CD8-positive, alpha-beta memory T cell (primary cell): ENCODE data around the gene CASZ1. TPM values are rescaled to one million over a fixed set of nuclear protein-coding genes. Genes with fewer than 3 reads are reported as not detected.

Source experiments
- CTCF ChIA-PET: fragments of 350-600 bp; sonication (Branson Sonifier 250); formaldehyde crosslinking; loops from one replicate; lab custom pipeline; 2021; ENCODE audit warnings: antibody characterized with exemption; lab: Charles Lee
- POLR2A ChIA-PET: fragments of 350-600 bp; sonication (Branson Sonifier 250); formaldehyde crosslinking; loops from one replicate; lab custom pipeline; 2021; ENCODE audit warnings: antibody characterized with exemption; lab: Charles Lee
- DNase-seq, 5 donors: peaks; one replicate each; pipeline versions ENCODE4 v3.0.0 to v3.0.0-alpha.2; 2020 to 2022; ENCODE audit warnings: mixed read lengths in 1 of 5
- H3K27ac ChIP-seq: one replicate; pipeline ENCODE4 v1.7.0; 2013; ENCODE audit warnings: low read depth, mild to moderate bottlenecking, low read length, moderate library complexity
- H3K27me3 ChIP-seq: 2 replicates; pipeline ENCODE4 v1.7.0; 2013; ENCODE audit warnings: low read length, mild to moderate bottlenecking; ENCODE audit not compliant: insufficient read depth, poor library complexity, severe bottlenecking
- H3K36me3 ChIP-seq: 2 replicates; pipeline ENCODE4 v1.7.0; 2013; ENCODE audit warnings: mild to moderate bottlenecking, low read length, moderate library complexity; ENCODE audit not compliant: insufficient read depth
- H3K4me1 ChIP-seq: 2 replicates; pipeline ENCODE4 v1.7.0; 2013; ENCODE audit warnings: mild to moderate bottlenecking, low read length, moderate library complexity; ENCODE audit not compliant: insufficient read depth
- H3K4me3 ChIP-seq: 2 replicates; pipeline ENCODE4 v1.7.0; 2013; ENCODE audit warnings: mild to moderate bottlenecking, low read length
- H3K9me3 ChIP-seq: 2 replicates; pipeline ENCODE4 v1.7.0; 2013; ENCODE audit warnings: mild to moderate bottlenecking, low read length
- H3K27ac Mint-ChIP-seq, 8 donors: one replicate each; pipeline ENCODE4 v1.8.0; 2020 to 2021; ENCODE audit warnings: mixed read lengths in 8 of 8, mild to moderate bottlenecking in 6 of 8, inconsistent platforms in 3 of 8, moderate library complexity in 3 of 8
- H3K27me3 Mint-ChIP-seq, 2 donors: one replicate each; pipeline ENCODE4 v1.8.0; 2020 to 2021; ENCODE audit warnings: mixed read lengths in 2 of 2, mild to moderate bottlenecking in 1 of 2, moderate library complexity in 1 of 2
- H3K36me3 Mint-ChIP-seq, 3 donors: one replicate each; pipeline ENCODE4 v1.8.0; 2020 to 2021; ENCODE audit warnings: mixed read lengths in 3 of 3, inconsistent platforms in 1 of 3, mild to moderate bottlenecking in 1 of 3
- H3K4me1 Mint-ChIP-seq, 3 donors: one replicate each; pipeline ENCODE4 v1.8.0; 2020 to 2021; ENCODE audit warnings: mixed read lengths in 3 of 3, inconsistent platforms in 1 of 3, mild to moderate bottlenecking in 1 of 3
- H3K4me3 Mint-ChIP-seq, 7 donors: one replicate each; pipeline ENCODE4 v1.8.0; 2020 to 2021; ENCODE audit warnings: mixed read lengths in 7 of 7, mild to moderate bottlenecking in 6 of 7, moderate library complexity in 4 of 7, inconsistent platforms in 2 of 7
- H3K9me3 Mint-ChIP-seq, 5 donors: one replicate each; pipeline ENCODE4 v1.8.0; 2020 to 2022; ENCODE audit warnings: mixed read lengths in 5 of 5, mild to moderate bottlenecking in 3 of 5, moderate library complexity in 2 of 5, inconsistent platforms in 1 of 5
- polyA plus RNA-seq: library from polyadenylated mRNA; unstranded; fragments of 300-500 nt; fragmentation: Illumina TruSeq; gene quantifications from one replicate; pipeline ENCODE4 v1.2.3, GENCODE V29; 2021
- total RNA-seq, 2 experiments: library from RNA; stranded (reverse); gene quantifications; one replicate each; pipeline ENCODE4 v1.2.3, GENCODE V29; 2021

The CASZ1 gene
- total and polyA plus RNA-seq, 3 experiments from 2014 or later = 2.2 to 10.5 (median 9.9) TPM

DNA sequence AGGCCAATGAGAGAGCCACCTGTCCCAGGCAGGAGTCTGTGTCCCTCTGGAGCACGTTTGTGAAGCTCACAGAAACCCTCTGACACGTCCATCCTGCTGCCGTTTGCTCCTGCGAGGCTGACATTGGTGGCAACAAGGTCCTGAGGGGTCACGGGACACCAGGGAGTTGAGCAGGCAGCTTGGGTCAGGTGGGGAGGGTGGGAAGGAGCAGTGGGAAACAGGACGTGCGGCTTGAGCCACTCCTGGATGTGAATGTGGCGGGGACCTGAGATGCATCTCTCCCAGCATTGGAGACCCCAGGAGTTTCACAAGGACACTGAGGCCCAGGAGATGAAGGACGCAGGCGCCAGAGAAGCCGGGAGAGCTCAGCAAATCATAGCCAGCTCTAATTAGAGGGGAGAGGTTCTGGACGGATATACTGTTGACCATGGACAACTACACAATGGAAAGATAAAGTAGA, 172.7 kb downstream of the CASZ1 start:
- Histone ChIP-seq H3K9me3 (no peaks in the 10 kb centered on the region), H3K4me3 (no peak overlapping the region), H3K27ac (no peak overlapping the region), H3K27me3 (no peaks in the 10 kb centered on the region), H3K4me1 (no peaks in the 10 kb centered on the region), H3K36me3 (no peaks in the 10 kb centered on the region)
- ChIA-PET POLR2A (no interaction called here), CTCF (no interaction called here)
- Mint-ChIP-seq H3K4me3 (no peak overlapping the region), H3K9me3 (no peaks in the 10 kb centered on the region), H3K4me1 (no peaks in the 10 kb centered on the region), H3K27ac (no peak overlapping the region), H3K27me3 (no peaks in the 10 kb centered on the region), H3K36me3 (peaks cover 0 to 66% (median 4%) of the 10 kb centered on the region in 3 donors)
- peak in 1 of 5 donors; percentile 39 for DNase-seq

DNA sequence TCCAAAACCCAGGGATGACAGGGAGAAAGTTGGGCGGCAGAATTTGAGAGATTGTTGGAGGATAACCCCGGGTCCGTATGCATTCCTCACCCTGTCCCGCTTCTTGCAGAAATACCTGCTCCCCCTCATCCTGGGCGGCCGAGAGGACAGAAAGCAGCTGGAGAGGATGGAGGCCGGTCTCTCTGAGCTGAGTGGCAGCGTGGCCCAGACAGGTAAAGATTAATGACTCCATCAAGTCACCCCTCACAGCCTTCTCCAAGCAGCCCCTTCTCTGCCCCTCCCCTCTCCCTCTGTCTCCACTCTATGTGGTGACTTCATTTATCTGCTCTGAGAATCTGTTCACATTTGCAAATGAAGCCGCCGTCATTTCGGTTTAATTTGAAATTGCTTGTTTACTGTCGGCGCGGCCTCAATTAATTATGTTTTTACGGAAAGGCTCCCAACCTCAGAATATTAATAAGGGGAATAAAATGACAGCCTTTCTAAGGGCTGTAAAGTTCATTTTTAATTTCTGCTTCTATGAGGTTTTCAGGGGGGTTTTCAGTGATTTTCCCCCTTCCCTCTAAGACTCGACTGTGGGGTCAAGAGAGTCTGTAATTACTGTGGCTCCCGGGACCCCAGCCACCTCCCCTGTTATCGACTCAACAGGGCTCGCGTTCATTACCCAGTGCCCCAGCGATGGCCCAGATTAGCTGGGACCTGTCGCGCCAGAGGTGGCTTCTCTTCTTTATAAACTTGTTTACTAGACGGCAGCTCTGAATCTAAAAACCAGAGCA, 173.3 kb downstream of the CASZ1 start:
- no peaks in the 10 kb centered on the region for H3K9me3 Mint-ChIP-seq
- H3K4me3 Mint-ChIP-seq = no peak overlapping the region
- H3K4me1 Mint-ChIP-seq = no peaks in the 10 kb centered on the region
- POLR2A ChIA-PET = no interaction called here
- H3K36me3 Mint-ChIP-seq = peaks cover 0 to 65% (median 4%) of the 10 kb centered on the region in 3 donors
- Histone ChIP-seq H3K27ac (no peak overlapping the region), H3K27me3 (no peaks in the 10 kb centered on the region), H3K36me3 (no peaks in the 10 kb centered on the region), H3K4me3 (no peak overlapping the region), H3K4me1 (no peaks in the 10 kb centered on the region), H3K9me3 (no peaks in the 10 kb centered on the region)
- H3K27ac Mint-ChIP-seq = no peak overlapping the region
- CTCF ChIA-PET = no interaction called here
- H3K27me3 Mint-ChIP-seq = no peaks in the 10 kb centered on the region
- peak in 1 of 5 donors; percentile 27 for DNase-seq

DNA sequence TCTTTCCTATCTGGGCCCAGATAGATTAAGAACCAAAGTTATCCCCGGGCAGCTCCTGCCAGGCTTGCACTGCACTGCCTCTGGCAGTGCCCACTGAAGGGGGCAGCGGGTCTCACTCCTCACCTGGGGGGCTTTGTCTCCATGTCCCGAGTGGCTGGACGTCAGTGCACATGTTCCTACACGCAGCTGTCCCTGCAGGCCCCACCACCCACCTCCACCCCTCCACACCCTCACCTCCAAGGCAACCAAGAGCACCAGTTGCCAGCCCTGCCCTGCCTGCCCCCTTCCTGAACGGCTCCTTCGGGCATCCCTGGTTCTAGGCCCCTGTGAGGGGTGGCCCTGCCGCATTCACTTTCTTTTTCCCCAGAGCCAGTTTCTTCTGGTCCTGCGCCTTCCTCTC, 174.5 kb downstream of the CASZ1 start:
- ChIA-PET POLR2A (no interaction called here), CTCF (no interaction called here)
- DNase-seq = peak in 1 of 5 donors; percentile 29
- H3K9me3 Mint-ChIP-seq = no peaks in the 10 kb centered on the region
- no peaks in the 10 kb centered on the region for H3K4me1 ChIP-seq
- H3K27ac ChIP-seq = no peak overlapping the region
- H3K27me3 Mint-ChIP-seq = no peaks in the 10 kb centered on the region
- peaks cover 0 to 71% (median 4%) of the 10 kb centered on the region in 3 donors for H3K36me3 Mint-ChIP-seq
- no peaks in the 10 kb centered on the region for H3K27me3 ChIP-seq
- H3K4me3 ChIP-seq = no peak overlapping the region
- no peaks in the 10 kb centered on the region for H3K36me3 ChIP-seq
- H3K27ac Mint-ChIP-seq = no peak overlapping the region
- H3K9me3 ChIP-seq = no peaks in the 10 kb centered on the region
- no peak overlapping the region for H3K4me3 Mint-ChIP-seq
- H3K4me1 Mint-ChIP-seq = no peaks in the 10 kb centered on the region

DNA sequence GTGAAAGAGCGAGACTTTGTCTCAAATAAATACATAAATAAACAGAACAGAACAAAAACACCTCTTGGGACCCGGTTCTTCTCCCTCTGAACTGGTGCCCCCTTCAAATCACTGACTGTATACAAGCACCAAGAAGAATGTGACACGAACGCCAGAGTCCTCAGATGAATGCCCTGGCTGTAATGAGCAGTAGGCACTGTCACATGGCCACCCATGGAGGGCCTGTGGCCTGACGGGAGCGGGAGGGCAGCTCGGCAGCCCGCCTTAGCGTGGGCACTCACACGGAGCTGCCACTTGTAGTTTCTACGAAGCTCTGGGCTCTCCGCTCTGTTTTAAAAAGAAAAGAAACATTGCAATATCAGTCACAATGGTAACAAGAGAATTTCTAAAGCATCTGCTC, 175.7 kb downstream of the CASZ1 start:
- Histone ChIP-seq H3K9me3 (no peaks in the 10 kb centered on the region), H3K4me3 (no peak overlapping the region), H3K27me3 (no peaks in the 10 kb centered on the region), H3K27ac (no peak overlapping the region), H3K4me1 (no peaks in the 10 kb centered on the region), H3K36me3 (no peaks in the 10 kb centered on the region)
- Mint-ChIP-seq H3K27ac (no peak overlapping the region), H3K27me3 (no peaks in the 10 kb centered on the region), H3K4me3 (no peak overlapping the region), H3K36me3 (peaks cover 0 to 69% (median 2%) of the 10 kb centered on the region in 3 donors), H3K9me3 (no peaks in the 10 kb centered on the region), H3K4me1 (no peaks in the 10 kb centered on the region)
- no peak for DNase-seq
- ChIA-PET POLR2A (no interaction called here), CTCF (no interaction called here)

DNA sequence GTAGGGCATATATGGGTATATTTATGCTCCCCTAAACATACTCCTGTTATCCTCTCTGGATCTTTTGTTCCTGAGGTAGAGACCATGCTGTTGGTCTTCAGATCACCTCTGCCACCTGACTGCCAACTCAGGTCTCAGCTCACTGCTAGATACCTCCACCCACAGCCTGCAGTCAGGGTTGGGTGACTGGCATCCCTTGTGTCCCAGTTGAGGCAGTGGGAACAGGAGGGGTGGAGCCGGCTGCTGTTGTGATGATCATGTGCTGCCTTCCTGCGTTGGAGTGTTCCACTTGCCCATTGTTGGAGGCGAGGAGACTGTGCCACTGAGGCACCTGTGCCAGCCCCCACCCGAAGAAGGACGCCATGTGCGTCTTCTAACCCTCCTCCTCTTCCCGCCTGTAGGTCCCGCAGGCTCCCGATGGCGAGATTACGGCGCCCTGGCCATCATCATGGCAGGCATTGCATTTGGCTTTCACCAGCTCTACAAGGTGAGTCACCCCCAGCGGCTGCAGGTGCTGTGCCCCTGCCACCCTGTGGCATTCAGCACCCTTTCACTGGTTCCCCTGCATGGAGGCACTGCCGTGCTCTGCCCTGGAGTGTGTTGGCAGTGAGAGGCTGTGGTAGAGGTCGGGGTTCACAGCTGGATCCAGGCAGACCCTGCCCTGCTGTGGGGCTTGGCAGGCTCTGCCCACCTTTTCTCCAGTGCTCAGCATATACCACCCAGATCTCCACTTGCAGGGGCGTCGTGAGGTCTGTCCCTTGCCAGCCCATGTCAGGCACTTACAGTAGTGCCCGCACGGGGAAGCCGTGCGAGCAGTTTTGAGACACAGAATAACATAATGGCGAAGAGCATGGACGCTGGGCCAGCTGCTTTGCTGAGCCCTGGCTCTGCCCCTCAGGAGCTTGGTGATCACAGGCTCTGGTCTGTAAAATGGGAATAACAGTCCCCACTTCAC, 178.2 kb downstream of the CASZ1 start:
- Mint-ChIP-seq H3K4me3 (no peak overlapping the region), H3K27ac (peak overlapping the region in 2 of 8 donors; percentile 86 to 88), H3K36me3 (peaks cover 0 to 59% (median 9%) of the 10 kb centered on the region in 3 donors), H3K27me3 (no peaks in the 10 kb centered on the region), H3K4me1 (no peaks in the 10 kb centered on the region), H3K9me3 (no peaks in the 10 kb centered on the region)
- DNase-seq = peak in 1 of 5 donors; percentile 41
- Histone ChIP-seq H3K4me3 (no peak overlapping the region), H3K9me3 (no peaks in the 10 kb centered on the region), H3K4me1 (no peaks in the 10 kb centered on the region), H3K27ac (no peak overlapping the region), H3K36me3 (no peaks in the 10 kb centered on the region), H3K27me3 (no peaks in the 10 kb centered on the region)
- CTCF ChIA-PET = interaction anchor here (1.6 kb wide), 1 partner anchor 110 kb away, joined by 4 read pairs; no protein-coding TSS in a partner anchor
- POLR2A ChIA-PET = no interaction called here

DNA sequence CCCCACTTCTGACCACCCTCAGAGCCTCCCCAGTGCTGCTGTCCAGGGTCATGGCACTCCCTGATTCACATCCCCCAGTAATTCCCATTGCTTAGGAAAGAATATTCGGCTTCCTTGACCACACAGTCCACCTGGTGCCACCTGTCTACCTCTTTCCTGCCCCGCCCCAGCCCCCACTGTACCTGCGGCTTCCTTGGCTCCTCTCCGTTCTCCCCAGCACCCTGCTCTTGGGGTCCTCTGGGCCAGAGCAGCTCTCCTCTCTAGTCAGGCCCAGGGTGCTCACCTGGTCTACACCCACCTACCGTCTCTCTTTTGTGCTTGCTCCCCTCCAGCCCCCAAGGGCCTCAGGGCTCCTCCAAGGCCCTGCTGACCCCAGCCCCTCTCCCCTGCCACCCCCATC, 179.1 kb downstream of the CASZ1 start:
- no peak overlapping the region for H3K4me3 Mint-ChIP-seq
- Histone ChIP-seq H3K9me3 (no peaks in the 10 kb centered on the region), H3K36me3 (no peaks in the 10 kb centered on the region), H3K4me3 (no peak overlapping the region), H3K27ac (no peak overlapping the region), H3K4me1 (no peaks in the 10 kb centered on the region), H3K27me3 (no peaks in the 10 kb centered on the region)
- no peaks in the 10 kb centered on the region for H3K9me3 Mint-ChIP-seq
- H3K4me1 Mint-ChIP-seq = no peaks in the 10 kb centered on the region
- H3K27ac Mint-ChIP-seq = no peak overlapping the region
- CTCF ChIA-PET = no interaction called here
- POLR2A ChIA-PET = no interaction called here
- H3K27me3 Mint-ChIP-seq = no peaks in the 10 kb centered on the region
- H3K36me3 Mint-ChIP-seq = peaks cover 0 to 55% (median 7%) of the 10 kb centered on the region in 3 donors
- no peak for DNase-seq

DNA sequence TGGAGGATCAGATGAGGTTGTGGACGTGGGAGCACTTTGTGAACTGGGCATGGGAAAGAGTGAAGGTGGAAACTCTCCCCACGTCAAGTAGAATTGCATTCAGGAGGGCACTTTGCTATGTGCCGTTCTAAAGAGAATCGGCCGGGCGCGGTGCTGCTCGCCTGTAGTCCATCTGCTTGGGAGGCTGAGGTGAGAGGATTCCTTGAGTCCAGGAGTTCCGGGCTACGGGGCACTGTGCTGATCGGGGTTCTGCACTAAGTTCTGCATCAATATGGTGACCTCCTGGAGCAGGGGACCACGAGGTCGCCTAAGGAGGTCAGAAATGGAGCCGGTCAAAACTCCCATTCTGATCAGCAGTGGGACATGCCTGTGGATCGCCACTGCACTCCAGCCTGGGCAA, 179.8 kb downstream of the CASZ1 start:
- Histone ChIP-seq H3K4me1 (no peaks in the 10 kb centered on the region), H3K9me3 (no peaks in the 10 kb centered on the region), H3K27me3 (no peaks in the 10 kb centered on the region), H3K36me3 (no peaks in the 10 kb centered on the region), H3K27ac (no peak overlapping the region), H3K4me3 (no peak overlapping the region)
- no peak overlapping the region for H3K27ac Mint-ChIP-seq
- no peaks in the 10 kb centered on the region for H3K27me3 Mint-ChIP-seq
- H3K4me3 Mint-ChIP-seq = no peak overlapping the region
- DNase-seq = no peak
- peaks cover 0 to 50% (median 7%) of the 10 kb centered on the region in 3 donors for H3K36me3 Mint-ChIP-seq
- ChIA-PET CTCF (no interaction called here), POLR2A (no interaction called here)
- no peaks in the 10 kb centered on the region for H3K4me1 Mint-ChIP-seq
- H3K9me3 Mint-ChIP-seq = no peaks in the 10 kb centered on the region
